ENCODE measurements around the gene ARHGDIA. TPM values are rescaled to one million over a fixed set of nuclear protein-coding genes. Genes with fewer than 3 reads are reported as not detected.
A peak's percentile ranks its signal among the peaks of the same experiment; 100 is the strongest.

ARHGDIA gene
- total RNA-seq, 1 donor from 2014 or later: 314 TPM

- Histone ChIP-seq H3K27ac (peak overlapping the region; percentile 80 to 89), H3K27me3 (no peaks in the 10 kb centered on the region), H3K36me3 (peaks cover 43 to 65% of the 10 kb centered on the region in 2 donors), H3K4me3 (peak overlapping the region; percentile 80 to 96), H3K4me1 (peaks cover 12 to 19% of the 10 kb centered on the region in 2 donors), H3K9me3 (no peaks in the 10 kb centered on the region)
- intact Hi-C loops (cut with DNase I): loop anchor here (1.0 to 2.0 kb wide), 3 partner anchors 20 to 35 kb away; partner anchors contain the start of genes ARHGDIA and PCYT2
- no peak for TF ChIP-seq CTCF (IDR thresholded peaks at IDR 0.05)
- DNase-seq (ENCODE audit: low spot score in 2 of 2): no peak
Observed at GRCh38 chr17:81891303-81891552, 20.1 kb upstream of the ARHGDIA start.

- intact Hi-C loops (cut with DNase I): loop anchor here (1.0 to 2.0 kb wide), 3 partner anchors 20 to 36 kb away; partner anchors contain the start of genes ARHGDIA and PCYT2
- Histone ChIP-seq H3K9me3 (no peaks in the 10 kb centered on the region), H3K4me3 (peak overlapping the region; percentile 80 to 96), H3K36me3 (peaks cover 39 to 62% of the 10 kb centered on the region in 2 donors), H3K27me3 (no peaks in the 10 kb centered on the region), H3K27ac (peak overlapping the region; percentile 80 to 89), H3K4me1 (peaks cover 12 to 19% of the 10 kb centered on the region in 2 donors)
- TF ChIP-seq CTCF (IDR thresholded peaks at IDR 0.05): no peak
- peak in 1 of 2 donors; percentile 62 for DNase-seq (ENCODE audit: low spot score in 2 of 2)
Observed at GRCh38 chr17:81890447-81891302, 19.5 kb upstream of the ARHGDIA start.

GRCh38 chr17:81889602-81890001, 18.5 kb upstream of the ARHGDIA start:
- no peak overlapping the region for H3K27ac ChIP-seq
- no peaks in the 10 kb centered on the region for H3K9me3 ChIP-seq
- intact Hi-C loops (cut with DNase I): loop anchor here (2.0 kb wide), 1 partner anchor 19 kb away; the partner anchor contains the start of gene ARHGDIA
- no peak for TF ChIP-seq CTCF (IDR thresholded peaks at IDR 0.05)
- no peak for DNase-seq (ENCODE audit: low spot score in 2 of 2)
- H3K27me3 ChIP-seq: no peaks in the 10 kb centered on the region
- H3K36me3 ChIP-seq: peaks cover 38 to 57% of the 10 kb centered on the region in 2 donors
- H3K4me1 ChIP-seq: peaks cover 12 to 24% of the 10 kb centered on the region in 2 donors
- peak overlapping the region in 1 of 2 donors; percentile 96 for H3K4me3 ChIP-seq

- H3K27ac ChIP-seq: no peak overlapping the region
- peaks cover 12 to 24% of the 10 kb centered on the region in 2 donors for H3K4me1 ChIP-seq
- no peak for TF ChIP-seq CTCF (IDR thresholded peaks at IDR 0.05)
- no peak for DNase-seq (ENCODE audit: low spot score in 2 of 2)
- no peak overlapping the region for H3K4me3 ChIP-seq
- H3K27me3 ChIP-seq: no peaks in the 10 kb centered on the region
- H3K36me3 ChIP-seq: peaks cover 38 to 52% of the 10 kb centered on the region in 2 donors
- no peaks in the 10 kb centered on the region for H3K9me3 ChIP-seq
- intact Hi-C loops (cut with DNase I): no loop called here
Observed at GRCh38 chr17:81888988-81889595, 18.0 kb upstream of the ARHGDIA start.

GRCh38 chr17:81888105-81888987, 17.2 kb upstream of the ARHGDIA start:
- H3K27ac ChIP-seq: no peak overlapping the region
- no peak for DNase-seq (ENCODE audit: low spot score in 2 of 2)
- peaks cover 12 to 24% of the 10 kb centered on the region in 2 donors for H3K4me1 ChIP-seq
- H3K9me3 ChIP-seq: no peaks in the 10 kb centered on the region
- intact Hi-C loops (cut with DNase I): no loop called here
- no peak overlapping the region for H3K4me3 ChIP-seq
- no peak for TF ChIP-seq CTCF (IDR thresholded peaks at IDR 0.05)
- H3K36me3 ChIP-seq: peaks cover 38 to 48% of the 10 kb centered on the region in 2 donors
- H3K27me3 ChIP-seq: no peaks in the 10 kb centered on the region

All from ascending aorta (tissue), 2 donors.